ENCODE measurements around the gene DTD2. TPM values are rescaled to one million over a fixed set of nuclear protein-coding genes. Genes with fewer than 3 reads are reported as not detected.

Gene DTD2
- total and polyA plus RNA-seq, 9 of the 15 experiments (the other 6 are each of a cell fraction or from before 2014, with no cell fraction given), result 3.8 to 24.1 (median 15.2) TPM

- TF ChIP-seq C11orf30 (IDR thresholded peaks at IDR 0.05; ENCODE audit: low read depth) (peak; percentile 33), MITF (IDR thresholded peaks at IDR 0.05) (no peak), BDP1 (IDR thresholded peaks at IDR 0.05; ENCODE audit: insufficient read depth, insufficient read length) (no peak), THRA (IDR thresholded peaks at IDR 0.05) (no peak), ZBTB9 (CRISPR knock-in tag; IDR thresholded peaks at IDR 0.05) (peak; percentile 84; the same call in 1 of the 2 replicates), DMBX1 (CRISPR knock-in tag; IDR thresholded peaks at IDR 0.05; ENCODE audit: borderline replicate concordance) (peak; percentile 53; the same call in 1 of the 2 replicates), CTCFL (IDR thresholded peaks at IDR 0.05; ENCODE audit: borderline replicate concordance, insufficient read depth, low read depth, low read length, poor library complexity, severe bottlenecking) (no peak), CHD7 (IDR thresholded peaks at IDR 0.05; ENCODE audit: low read depth, low read length) (no peak)
These were observed 36.8 kb downstream of the DTD2 start, which contains the start of gene HEATR5A (continued) for GRCh38 chr14:31420319-31421111.
